DOHH2 (cell line): ENCODE data around the gene STX1B.

Experiments used
- CTCF ChIP-seq: fragments of 200-600 bp; sonication (generic); IDR thresholded peaks from one replicate; pipeline ENCODE4 v1.5.1; 2014; ENCODE audit warnings: antibody characterized with exemption, mild to moderate bottlenecking, low read depth, low read length; ENCODE audit not compliant: poor library complexity, severe bottlenecking
- EZH2phosphoT487 ChIP-seq: fragments of 200-600 bp; sonication (generic); IDR thresholded peaks from 2 replicates; pipeline ENCODE4 v1.6.1; 2017; ENCODE audit warnings: borderline replicate concordance, mild to moderate bottlenecking, antibody characterized with exemption, low read length, moderate library complexity, mixed read lengths

- TF ChIP-seq CTCF: no peak
- no peak for TF ChIP-seq EZH2phosphoT487
These were observed 1.3 kb downstream of the STX1B start for GRCh38 chr16:31009120-31009519.
